ENCODE data around the gene CSF3R. TPM values are rescaled to one million over a fixed set of nuclear protein-coding genes. Genes with fewer than 3 reads are reported as not detected.

Gene CSF3R
- total RNA-seq, 1 experiment from 2014 or later = 0.26 TPM

DNA sequence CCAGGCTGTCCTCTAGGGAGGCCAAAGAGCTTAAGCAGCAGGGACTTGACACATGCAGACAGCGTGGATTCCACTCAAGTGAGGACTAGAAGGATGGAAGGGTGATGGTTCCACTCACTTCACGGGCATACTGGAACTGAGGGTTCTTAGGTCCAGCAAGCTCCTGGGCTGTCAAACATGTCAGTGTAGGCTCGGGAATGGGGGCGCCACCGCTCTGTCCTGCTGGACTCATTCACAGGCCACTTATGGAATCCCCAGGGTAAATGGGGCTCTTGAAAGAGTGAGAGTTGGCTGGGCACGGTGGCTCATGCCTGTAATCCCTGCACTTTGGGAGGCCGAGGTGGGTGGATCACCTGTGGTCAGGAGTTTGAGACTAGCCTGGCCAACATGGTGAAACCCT is 27.7 kb upstream of the CSF3R start (continued):
- TF ChIP-seq, protein P1, sequence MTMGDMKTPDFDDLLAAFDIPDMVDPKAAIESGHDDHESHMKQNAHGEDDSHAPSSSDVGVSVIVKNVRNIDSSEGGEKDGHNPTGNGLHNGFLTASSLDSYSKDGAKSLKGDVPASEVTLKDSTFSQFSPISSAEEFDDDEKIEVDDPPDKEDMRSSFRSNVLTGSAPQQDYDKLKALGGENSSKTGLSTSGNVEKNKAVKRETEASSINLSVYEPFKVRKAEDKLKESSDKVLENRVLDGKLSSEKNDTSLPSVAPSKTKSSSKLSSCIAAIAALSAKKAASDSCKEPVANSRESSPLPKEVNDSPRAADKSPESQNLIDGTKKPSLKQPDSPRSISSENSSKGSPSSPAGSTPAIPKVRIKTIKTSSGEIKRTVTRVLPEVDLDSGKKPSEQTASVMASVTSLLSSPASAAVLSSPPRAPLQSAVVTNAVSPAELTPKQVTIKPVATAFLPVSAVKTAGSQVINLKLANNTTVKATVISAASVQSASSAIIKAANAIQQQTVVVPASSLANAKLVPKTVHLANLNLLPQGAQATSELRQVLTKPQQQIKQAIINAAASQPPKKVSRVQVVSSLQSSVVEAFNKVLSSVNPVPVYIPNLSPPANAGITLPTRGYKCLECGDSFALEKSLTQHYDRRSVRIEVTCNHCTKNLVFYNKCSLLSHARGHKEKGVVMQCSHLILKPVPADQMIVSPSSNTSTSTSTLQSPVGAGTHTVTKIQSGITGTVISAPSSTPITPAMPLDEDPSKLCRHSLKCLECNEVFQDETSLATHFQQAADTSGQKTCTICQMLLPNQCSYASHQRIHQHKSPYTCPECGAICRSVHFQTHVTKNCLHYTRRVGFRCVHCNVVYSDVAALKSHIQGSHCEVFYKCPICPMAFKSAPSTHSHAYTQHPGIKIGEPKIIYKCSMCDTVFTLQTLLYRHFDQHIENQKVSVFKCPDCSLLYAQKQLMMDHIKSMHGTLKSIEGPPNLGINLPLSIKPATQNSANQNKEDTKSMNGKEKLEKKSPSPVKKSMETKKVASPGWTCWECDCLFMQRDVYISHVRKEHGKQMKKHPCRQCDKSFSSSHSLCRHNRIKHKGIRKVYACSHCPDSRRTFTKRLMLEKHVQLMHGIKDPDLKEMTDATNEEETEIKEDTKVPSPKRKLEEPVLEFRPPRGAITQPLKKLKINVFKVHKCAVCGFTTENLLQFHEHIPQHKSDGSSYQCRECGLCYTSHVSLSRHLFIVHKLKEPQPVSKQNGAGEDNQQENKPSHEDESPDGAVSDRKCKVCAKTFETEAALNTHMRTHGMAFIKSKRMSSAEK (CRISPR knock-in tag; IDR thresholded peaks at IDR 0.05; ENCODE audit: borderline replicate concordance) = no peak
- TF ChIP-seq TCF7 (CRISPR knock-in tag; IDR thresholded peaks at IDR 0.05; ENCODE audit: low read depth) (no peak), FOXK1 (CRISPR knock-in tag; IDR thresholded peaks at IDR 0.05) (no peak), EMX1 (CRISPR knock-in tag; IDR thresholded peaks at IDR 0.05) (no peak), ZNF121 (CRISPR knock-in tag; IDR thresholded peaks at IDR 0.05) (no peak), GABPB1 (CRISPR knock-in tag; IDR thresholded peaks at IDR 0.05) (no peak), IRF2 (CRISPR knock-in tag; IDR thresholded peaks at IDR 0.05; ENCODE audit: borderline replicate concordance, low read depth) (no peak), ZNF263 (CRISPR knock-in tag; IDR thresholded peaks at IDR 0.05; ENCODE audit: low read depth) (no peak)
- TF ChIP-seq, protein P2, sequence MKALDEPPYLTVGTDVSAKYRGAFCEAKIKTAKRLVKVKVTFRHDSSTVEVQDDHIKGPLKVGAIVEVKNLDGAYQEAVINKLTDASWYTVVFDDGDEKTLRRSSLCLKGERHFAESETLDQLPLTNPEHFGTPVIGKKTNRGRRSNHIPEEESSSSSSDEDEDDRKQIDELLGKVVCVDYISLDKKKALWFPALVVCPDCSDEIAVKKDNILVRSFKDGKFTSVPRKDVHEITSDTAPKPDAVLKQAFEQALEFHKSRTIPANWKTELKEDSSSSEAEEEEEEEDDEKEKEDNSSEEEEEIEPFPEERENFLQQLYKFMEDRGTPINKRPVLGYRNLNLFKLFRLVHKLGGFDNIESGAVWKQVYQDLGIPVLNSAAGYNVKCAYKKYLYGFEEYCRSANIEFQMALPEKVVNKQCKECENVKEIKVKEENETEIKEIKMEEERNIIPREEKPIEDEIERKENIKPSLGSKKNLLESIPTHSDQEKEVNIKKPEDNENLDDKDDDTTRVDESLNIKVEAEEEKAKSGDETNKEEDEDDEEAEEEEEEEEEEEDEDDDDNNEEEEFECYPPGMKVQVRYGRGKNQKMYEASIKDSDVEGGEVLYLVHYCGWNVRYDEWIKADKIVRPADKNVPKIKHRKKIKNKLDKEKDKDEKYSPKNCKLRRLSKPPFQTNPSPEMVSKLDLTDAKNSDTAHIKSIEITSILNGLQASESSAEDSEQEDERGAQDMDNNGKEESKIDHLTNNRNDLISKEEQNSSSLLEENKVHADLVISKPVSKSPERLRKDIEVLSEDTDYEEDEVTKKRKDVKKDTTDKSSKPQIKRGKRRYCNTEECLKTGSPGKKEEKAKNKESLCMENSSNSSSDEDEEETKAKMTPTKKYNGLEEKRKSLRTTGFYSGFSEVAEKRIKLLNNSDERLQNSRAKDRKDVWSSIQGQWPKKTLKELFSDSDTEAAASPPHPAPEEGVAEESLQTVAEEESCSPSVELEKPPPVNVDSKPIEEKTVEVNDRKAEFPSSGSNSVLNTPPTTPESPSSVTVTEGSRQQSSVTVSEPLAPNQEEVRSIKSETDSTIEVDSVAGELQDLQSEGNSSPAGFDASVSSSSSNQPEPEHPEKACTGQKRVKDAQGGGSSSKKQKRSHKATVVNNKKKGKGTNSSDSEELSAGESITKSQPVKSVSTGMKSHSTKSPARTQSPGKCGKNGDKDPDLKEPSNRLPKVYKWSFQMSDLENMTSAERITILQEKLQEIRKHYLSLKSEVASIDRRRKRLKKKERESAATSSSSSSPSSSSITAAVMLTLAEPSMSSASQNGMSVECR (CRISPR knock-in tag; IDR thresholded peaks at IDR 0.05; ENCODE audit: borderline replicate concordance) = no peak
- TF ChIP-seq, protein P3, sequence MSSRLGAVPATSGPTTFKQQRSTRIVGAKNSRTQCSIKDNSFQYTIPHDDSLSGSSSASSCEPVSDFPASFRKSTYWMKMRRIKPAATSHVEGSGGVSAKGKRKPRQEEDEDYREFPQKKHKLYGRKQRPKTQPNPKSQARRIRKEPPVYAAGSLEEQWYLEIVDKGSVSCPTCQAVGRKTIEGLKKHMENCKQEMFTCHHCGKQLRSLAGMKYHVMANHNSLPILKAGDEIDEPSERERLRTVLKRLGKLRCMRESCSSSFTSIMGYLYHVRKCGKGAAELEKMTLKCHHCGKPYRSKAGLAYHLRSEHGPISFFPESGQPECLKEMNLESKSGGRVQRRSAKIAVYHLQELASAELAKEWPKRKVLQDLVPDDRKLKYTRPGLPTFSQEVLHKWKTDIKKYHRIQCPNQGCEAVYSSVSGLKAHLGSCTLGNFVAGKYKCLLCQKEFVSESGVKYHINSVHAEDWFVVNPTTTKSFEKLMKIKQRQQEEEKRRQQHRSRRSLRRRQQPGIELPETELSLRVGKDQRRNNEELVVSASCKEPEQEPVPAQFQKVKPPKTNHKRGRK (CRISPR knock-in tag; IDR thresholded peaks at IDR 0.05; ENCODE audit: borderline replicate concordance) = no peak

DNA sequence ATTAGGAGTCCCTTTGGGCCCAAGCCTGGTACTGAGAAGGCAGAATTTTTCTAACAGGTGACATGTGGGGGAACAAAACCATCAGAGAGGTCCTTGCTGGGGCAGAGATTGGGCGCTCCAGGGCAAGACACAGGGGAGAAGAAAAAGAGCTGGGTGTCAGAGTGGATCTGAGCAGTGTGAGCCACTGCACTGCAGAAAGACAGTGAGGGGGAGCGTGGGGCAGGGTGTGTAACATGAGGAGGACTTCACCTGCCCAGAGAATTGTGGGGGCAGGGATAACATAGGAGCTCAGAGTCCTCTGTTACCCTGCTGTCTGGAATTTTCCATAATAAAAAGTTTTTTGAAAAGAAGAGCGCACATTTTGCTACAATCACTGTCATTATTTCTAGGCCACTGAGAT is 25.5 kb upstream of the CSF3R start:
- TF ChIP-seq PRRX2 (CRISPR knock-in tag; IDR thresholded peaks at IDR 0.05) (no peak), HMGA2 (CRISPR knock-in tag; IDR thresholded peaks at IDR 0.05) (no peak), NR3C1 (CRISPR knock-in tag; conservative IDR thresholded peaks at IDR 0.05; ENCODE audit: low read depth) (no peak)
- TF ChIP-seq, protein P4, sequence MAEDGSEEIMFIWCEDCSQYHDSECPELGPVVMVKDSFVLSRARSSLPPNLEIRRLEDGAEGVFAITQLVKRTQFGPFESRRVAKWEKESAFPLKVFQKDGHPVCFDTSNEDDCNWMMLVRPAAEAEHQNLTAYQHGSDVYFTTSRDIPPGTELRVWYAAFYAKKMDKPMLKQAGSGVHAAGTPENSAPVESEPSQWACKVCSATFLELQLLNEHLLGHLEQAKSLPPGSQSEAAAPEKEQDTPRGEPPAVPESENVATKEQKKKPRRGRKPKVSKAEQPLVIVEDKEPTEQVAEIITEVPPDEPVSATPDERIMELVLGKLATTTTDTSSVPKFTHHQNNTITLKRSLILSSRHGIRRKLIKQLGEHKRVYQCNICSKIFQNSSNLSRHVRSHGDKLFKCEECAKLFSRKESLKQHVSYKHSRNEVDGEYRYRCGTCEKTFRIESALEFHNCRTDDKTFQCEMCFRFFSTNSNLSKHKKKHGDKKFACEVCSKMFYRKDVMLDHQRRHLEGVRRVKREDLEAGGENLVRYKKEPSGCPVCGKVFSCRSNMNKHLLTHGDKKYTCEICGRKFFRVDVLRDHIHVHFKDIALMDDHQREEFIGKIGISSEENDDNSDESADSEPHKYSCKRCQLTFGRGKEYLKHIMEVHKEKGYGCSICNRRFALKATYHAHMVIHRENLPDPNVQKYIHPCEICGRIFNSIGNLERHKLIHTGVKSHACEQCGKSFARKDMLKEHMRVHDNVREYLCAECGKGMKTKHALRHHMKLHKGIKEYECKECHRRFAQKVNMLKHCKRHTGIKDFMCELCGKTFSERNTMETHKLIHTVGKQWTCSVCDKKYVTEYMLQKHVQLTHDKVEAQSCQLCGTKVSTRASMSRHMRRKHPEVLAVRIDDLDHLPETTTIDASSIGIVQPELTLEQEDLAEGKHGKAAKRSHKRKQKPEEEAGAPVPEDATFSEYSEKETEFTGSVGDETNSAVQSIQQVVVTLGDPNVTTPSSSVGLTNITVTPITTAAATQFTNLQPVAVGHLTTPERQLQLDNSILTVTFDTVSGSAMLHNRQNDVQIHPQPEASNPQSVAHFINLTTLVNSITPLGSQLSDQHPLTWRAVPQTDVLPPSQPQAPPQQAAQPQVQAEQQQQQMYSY (CRISPR knock-in tag; IDR thresholded peaks at IDR 0.05) = no peak
- Mint-ChIP-seq H3K36me3 (no peaks in the 10 kb centered on the region), H3K9me3 (no peaks in the 10 kb centered on the region), H3K27ac (no peak overlapping the region), H3K4me3 (no peak overlapping the region), H3K27me3 (ENCODE audit: low read depth) (no peaks in the 10 kb centered on the region), H3K4me1 (peaks cover 3% of the 10 kb centered on the region)
- no peak for DNase-seq (ENCODE audit: low spot score)
- no peak; the same call in 1 of the 2 replicates for ATAC-seq
- ChIA-PET CTCF (interaction anchor here (4.0 kb wide), 1 partner anchor 8 kb away, joined by 21 read pairs; no protein-coding TSS in a partner anchor), POLR2A (no interaction called here)
